Adrenal gland (tissue), 12 donors: ENCODE data around the gene ARL3. TPM values are rescaled to one million over a fixed set of nuclear protein-coding genes. Genes with fewer than 3 reads are reported as not detected.
A peak's percentile ranks its signal among the peaks of the same experiment; 100 is the strongest.

Experiments used
- DNase-seq, 7 donors: peaks; one replicate each; pipeline ENCODE4 v3.0.0-alpha.2; 2019 to 2020
- H3K27ac ChIP-seq, 5 donors: fragments of 200-600 bp; sonication (generic) in 4 of 5; 1 replicate in 3 of 5; 2 replicates in 2 of 5; pipeline versions ENCODE4 v1.5.1 to v1.8.0; 2016 to 2020; ENCODE audit warnings: mild to moderate bottlenecking in 1 of 5
- H3K27me3 ChIP-seq: fragments of 200-600 bp; 2 replicates; pipeline ENCODE4 v1.8.0; 2021
- H3K36me3 ChIP-seq, 2 donors: fragments of 200-600 bp; replicated peaks in 1 of 2; 1 replicate in 1 of 2; 2 replicates in 1 of 2; pipeline versions ENCODE4 v1.5.1 to v1.8.0; 2018 to 2022
- H3K4me1 ChIP-seq, 2 donors: fragments of 200-600 bp; replicated peaks in 1 of 2; 1 replicate in 1 of 2; 2 replicates in 1 of 2; pipeline versions ENCODE4 v1.5.1 to v1.8.0; 2018 to 2021
- H3K4me3 ChIP-seq, 4 donors: fragments of 200-600 bp; sonication (generic) in 3 of 4; one replicate each; pipeline ENCODE4 v1.5.1; 2016 to 2018
- H3K9me3 ChIP-seq, 3 donors: fragments of 200-600 bp; sonication (generic) in 1 of 3; replicated peaks in 1 of 3; 1 replicate in 2 of 3; 2 replicates in 1 of 3; pipeline versions ENCODE4 v1.5.1 to v1.8.0; 2016 to 2021
- CTCF ChIP-seq, 6 experiments: fragments of 450-650 bp in 4 of 6; fragments of 200-600 bp in 2 of 6; sonication (generic) in 1 of 6; IDR thresholded peaks; 1 replicate in 5 of 6; 2 replicates in 1 of 6; pipeline versions ENCODE4 v1.5.1 to v1.8.0; 2016 to 2021; ENCODE audit warnings: antibody characterized with exemption in 6 of 6, mild to moderate bottlenecking in 2 of 6, moderate library complexity in 1 of 6
- POLR2A ChIP-seq, 2 donors: fragments of 450-650 bp; IDR thresholded peaks; one replicate each; pipeline ENCODE4 v1.6.1; 2017; ENCODE audit warnings: antibody characterized with exemption in 2 of 2, mild to moderate bottlenecking in 2 of 2, moderate library complexity in 1 of 2
- WGBS, 4 donors: extraction: QIAGEN DNeasy Blood & Tissue Kit in 2 of 4; methylation state at CpG; one replicate each; pipeline versions ENCODE4 v1.1.5 to v1.1.7; 2013 to 2017; 5-methylcytosine and 5-hydroxymethylcytosine counted together
- intact Hi-C, 2 donors: fragments of 100-400 bp; cut with DNase I; formaldehyde crosslinking; loops; one replicate each; pipeline versions ENCODE4 v1.14.1 to v1.15.0; 2022 to 2023
- polyA plus RNA-seq, 3 donors: library from polyadenylated mRNA; stranded (reverse); fragments of 200-250 nt in 2 of 3; fragments of 350-450 nt in 1 of 3; fragmentation: Illumina TruSeq in 1 of 3; extraction: RNeasy Lipid Tissue Mini Kit (QIAGEN cat#74804) in 1 of 3; gene quantifications; one replicate each; pipeline ENCODE4 v1.2.3, GENCODE V29; 2013 to 2014
- total RNA-seq, 9 donors: library from RNA; depleted of rRNA in 4 of 9; stranded (reverse); fragments of >200 nt in 4 of 9; fragments of 120-200 nt in 1 of 9; fragmentation: NEBNext Ultra II Directional in 1 of 9; extraction: Animal tissue kit (Norgen Biotek cat#: 25700) in 1 of 9; gene quantifications; one replicate each; pipeline versions ENCODE4 v1.1.0 to v1.2.4, GENCODE V29; 2013 to 2023
- donor health status: healthy with polysubstance abuse.
- donor health status: Bipolar disorder and iron deficiency.
- donor health status: DM: yes; HTN: yes; CAD: no.
- donor health status: DM: no; HTN: no; CAD: no.
- donor health status: DM: no; HTN: no; CAD: no.
- donor health status: DM: yes; HTN: yes; CAD: no.

The ARL3 gene
- total and polyA plus RNA-seq, 12 donors = 4.8 to 20.5 (median 8.8) TPM

GRCh38 chr10:102645388-102645740 is 68.8 kb downstream of the ARL3 start:
- Histone ChIP-seq H3K27ac (peak overlapping the region; percentile 92 to 99 (median 97)), H3K4me1 (peaks cover 39 to 44% of the 10 kb centered on the region in 2 donors), H3K27me3 (no peaks in the 10 kb centered on the region), H3K4me3 (peak overlapping the region; percentile 53 to 86 (median 76)), H3K9me3 (no peaks in the 10 kb centered on the region), H3K36me3 (no peaks in the 10 kb centered on the region)
- no peak for TF ChIP-seq CTCF (IDR thresholded peaks at IDR 0.05)
- peak in 1 of 2 donors; percentile 10 for TF ChIP-seq POLR2A (IDR thresholded peaks at IDR 0.05)
- WGBS, 4 donors = 0 to 2% (median 0%) methylated on average over 5 to 12 of the region's 12 CpGs
- peak; percentile 78 to 96 (median 90) for DNase-seq
- intact Hi-C loops = no loop called here

- H3K27ac ChIP-seq = peak overlapping the region; percentile 92 to 99 (median 97)
- no peaks in the 10 kb centered on the region for H3K9me3 ChIP-seq
- H3K4me3 ChIP-seq = peak overlapping the region; percentile 53 to 86 (median 76)
- H3K4me1 ChIP-seq = peaks cover 33 to 39% of the 10 kb centered on the region in 2 donors
- WGBS, 4 donors = 0% methylated on average over 5 to 62 of the region's 62 CpGs
- no peaks in the 10 kb centered on the region for H3K27me3 ChIP-seq
- TF ChIP-seq POLR2A (IDR thresholded peaks at IDR 0.05) (peak in 1 of 2 donors; percentile 73), CTCF (IDR thresholded peaks at IDR 0.05) (peak; percentile 28 to 70 (median 52))
- H3K36me3 ChIP-seq = no peaks in the 10 kb centered on the region
- intact Hi-C loops = no loop called here
- peak; percentile 86 to 96 (median 93) for DNase-seq
Observed at GRCh38 chr10:102644646-102645387, 69.4 kb downstream of the ARL3 start.

GRCh38 chr10:102644066-102644645 is 70.0 kb downstream of the ARL3 start, which contains the start of gene TRIM8:
TSS of gene TRIM8 (plus strand) at chr10:102644479. CDS start at chr10:102644618, 139 bp downstream.
- Histone ChIP-seq H3K4me1 (peaks cover 27 to 32% of the 10 kb centered on the region in 2 donors), H3K4me3 (peak within 1 kb of the TSS; percentile 53 to 88 (median 84)), H3K27me3 (no peaks in the 10 kb centered on the region), H3K27ac (peak within 1 kb of the TSS; percentile 92 to 99 (median 97)), H3K36me3 (no peaks in the 10 kb centered on the region), H3K9me3 (no peaks in the 10 kb centered on the region)
- WGBS, 4 donors = 0 to 1% (median 0%) methylated on average over 45 to 80 of the region's 80 CpGs; no CpG with 5 or more reads in 1 of the 4 donors
- peak in 3 of 7 donors; percentile 57 to 60 (median 57) for DNase-seq
- intact Hi-C loops = no loop called here
- no peak for TF ChIP-seq CTCF (IDR thresholded peaks at IDR 0.05)
- no peak for TF ChIP-seq POLR2A (IDR thresholded peaks at IDR 0.05)

- Histone ChIP-seq H3K36me3 (no peaks in the 10 kb centered on the region), H3K4me1 (peaks cover 20 to 26% of the 10 kb centered on the region in 2 donors), H3K27me3 (no peaks in the 10 kb centered on the region), H3K27ac (peak overlapping the region; percentile 92 to 99 (median 97)), H3K4me3 (peak overlapping the region in 3 of 4 donors; percentile 4 to 88 (median 82)), H3K9me3 (no peaks in the 10 kb centered on the region)
- DNase-seq = peak; percentile 69 to 88 (median 76)
- WGBS, 4 donors = 1 to 2% (median 1%) methylated on average over 35 to 75 of the region's 76 CpGs
- intact Hi-C loops = no loop called here
- no peak for TF ChIP-seq CTCF (IDR thresholded peaks at IDR 0.05)
- TF ChIP-seq POLR2A (IDR thresholded peaks at IDR 0.05) = peak; percentile 22 to 85
Observed at GRCh38 chr10:102643336-102644065, 70.7 kb downstream of the ARL3 start.
